ENCODE data around the gene IL36B. TPM values are rescaled to one million over a fixed set of nuclear protein-coding genes. Genes with fewer than 3 reads are reported as not detected.

IL36B gene
- total RNA-seq, 4 donors from 2014 or later = not detected

GRCh38 chr2:113041871-113042270 is 10.8 kb downstream of the IL36B start:
- no peak for DNase-seq
- no peak overlapping the region for H3K27ac ChIP-seq
- H3K36me3 ChIP-seq = no peaks in the 10 kb centered on the region
- H3K9me3 ChIP-seq = no peaks in the 10 kb centered on the region
- H3K4me1 ChIP-seq = no peaks in the 10 kb centered on the region
- no peak overlapping the region for H3K4me3 ChIP-seq
- no peak for TF ChIP-seq POLR2A (IDR thresholded peaks at IDR 0.05)
- TF ChIP-seq, protein P1, sequence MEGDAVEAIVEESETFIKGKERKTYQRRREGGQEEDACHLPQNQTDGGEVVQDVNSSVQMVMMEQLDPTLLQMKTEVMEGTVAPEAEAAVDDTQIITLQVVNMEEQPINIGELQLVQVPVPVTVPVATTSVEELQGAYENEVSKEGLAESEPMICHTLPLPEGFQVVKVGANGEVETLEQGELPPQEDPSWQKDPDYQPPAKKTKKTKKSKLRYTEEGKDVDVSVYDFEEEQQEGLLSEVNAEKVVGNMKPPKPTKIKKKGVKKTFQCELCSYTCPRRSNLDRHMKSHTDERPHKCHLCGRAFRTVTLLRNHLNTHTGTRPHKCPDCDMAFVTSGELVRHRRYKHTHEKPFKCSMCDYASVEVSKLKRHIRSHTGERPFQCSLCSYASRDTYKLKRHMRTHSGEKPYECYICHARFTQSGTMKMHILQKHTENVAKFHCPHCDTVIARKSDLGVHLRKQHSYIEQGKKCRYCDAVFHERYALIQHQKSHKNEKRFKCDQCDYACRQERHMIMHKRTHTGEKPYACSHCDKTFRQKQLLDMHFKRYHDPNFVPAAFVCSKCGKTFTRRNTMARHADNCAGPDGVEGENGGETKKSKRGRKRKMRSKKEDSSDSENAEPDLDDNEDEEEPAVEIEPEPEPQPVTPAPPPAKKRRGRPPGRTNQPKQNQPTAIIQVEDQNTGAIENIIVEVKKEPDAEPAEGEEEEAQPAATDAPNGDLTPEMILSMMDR (IDR thresholded peaks at IDR 0.05) = peak in 4 of 6 experiments; percentile 9 to 35 (median 22)
- no peaks in the 10 kb centered on the region for H3K27me3 ChIP-seq

- no peaks in the 10 kb centered on the region for H3K36me3 ChIP-seq
- no peak for DNase-seq
- no peaks in the 10 kb centered on the region for H3K9me3 ChIP-seq
- no peak overlapping the region for H3K4me3 ChIP-seq
- no peak overlapping the region for H3K27ac ChIP-seq
- H3K4me1 ChIP-seq = no peaks in the 10 kb centered on the region
- H3K27me3 ChIP-seq = no peaks in the 10 kb centered on the region
- TF ChIP-seq, protein P1 (IDR thresholded peaks at IDR 0.05) = no peak
- TF ChIP-seq POLR2A (IDR thresholded peaks at IDR 0.05) = no peak
Observed at GRCh38 chr2:113039719-113040118, 12.9 kb downstream of the IL36B start.

DNA sequence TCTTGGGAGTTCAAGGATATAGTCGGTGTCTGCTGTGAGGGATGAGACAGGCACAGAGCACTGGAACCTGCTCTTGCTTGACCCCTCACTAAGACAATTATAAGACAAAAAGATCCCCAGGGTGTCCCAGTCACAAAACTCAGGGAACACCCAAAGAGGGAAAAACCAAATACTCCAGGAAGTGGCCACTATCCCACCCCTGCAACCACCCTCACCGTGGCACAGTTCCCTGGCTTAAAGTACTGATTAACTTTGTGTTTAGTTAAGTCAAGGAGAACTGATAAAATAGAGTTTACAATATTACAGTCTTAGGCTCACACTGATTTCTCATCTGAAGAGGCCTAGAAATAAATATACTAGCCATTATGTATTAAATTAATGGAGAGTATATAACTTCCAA is 13.5 kb downstream of the IL36B start:
- no peaks in the 10 kb centered on the region for H3K36me3 ChIP-seq
- no peaks in the 10 kb centered on the region for H3K27me3 ChIP-seq
- DNase-seq = no peak
- H3K27ac ChIP-seq = no peak overlapping the region
- H3K9me3 ChIP-seq = no peaks in the 10 kb centered on the region
- TF ChIP-seq, protein P1 (IDR thresholded peaks at IDR 0.05) = no peak
- no peak for TF ChIP-seq POLR2A (IDR thresholded peaks at IDR 0.05)
- no peaks in the 10 kb centered on the region for H3K4me1 ChIP-seq
- H3K4me3 ChIP-seq = no peak overlapping the region

- Histone ChIP-seq H3K4me3 (no peak overlapping the region), H3K4me1 (no peaks in the 10 kb centered on the region), H3K27ac (no peak overlapping the region), H3K9me3 (no peaks in the 10 kb centered on the region), H3K36me3 (no peaks in the 10 kb centered on the region), H3K27me3 (no peaks in the 10 kb centered on the region)
- no peak for DNase-seq
- TF ChIP-seq, protein P1 (IDR thresholded peaks at IDR 0.05) = no peak
- no peak for TF ChIP-seq POLR2A (IDR thresholded peaks at IDR 0.05)
Observed at GRCh38 chr2:113038291-113038690, 14.4 kb downstream of the IL36B start.

- DNase-seq = no peak
- Histone ChIP-seq H3K4me3 (no peak overlapping the region), H3K27me3 (no peaks in the 10 kb centered on the region), H3K4me1 (no peaks in the 10 kb centered on the region), H3K27ac (no peak overlapping the region), H3K9me3 (no peaks in the 10 kb centered on the region), H3K36me3 (no peaks in the 10 kb centered on the region)
- TF ChIP-seq, protein P1 (IDR thresholded peaks at IDR 0.05) = no peak
- TF ChIP-seq POLR2A (IDR thresholded peaks at IDR 0.05) = no peak
Observed at GRCh38 chr2:113036763-113037162, 15.9 kb downstream of the IL36B start.

DNA sequence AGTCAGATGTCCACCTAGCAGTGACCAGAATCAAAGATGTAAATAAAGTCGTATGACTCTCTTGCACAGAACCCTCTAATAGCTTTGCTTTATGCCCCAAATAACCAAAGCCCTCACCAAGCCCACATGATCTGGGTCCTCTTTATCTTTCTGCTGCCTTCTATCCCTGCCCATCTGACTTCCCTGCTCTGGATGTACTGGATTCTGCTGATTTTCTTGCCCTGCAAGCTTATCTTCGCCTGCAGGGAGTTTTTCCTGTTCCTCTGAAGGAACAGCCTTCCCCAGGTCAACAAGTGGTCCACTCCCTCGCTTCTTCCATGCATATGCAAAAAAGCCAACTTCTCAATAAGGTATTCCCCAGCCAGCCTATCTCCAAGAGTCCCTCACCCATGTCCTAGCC is 18.7 kb downstream of the IL36B start:
- no peaks in the 10 kb centered on the region for H3K4me1 ChIP-seq

More for the DNA sequence above, 18.7 kb downstream of the IL36B start:
- H3K9me3 ChIP-seq = no peaks in the 10 kb centered on the region
- no peaks in the 10 kb centered on the region for H3K36me3 ChIP-seq
- H3K27me3 ChIP-seq = no peaks in the 10 kb centered on the region
- H3K27ac ChIP-seq = no peak overlapping the region
- no peak for DNase-seq
- no peak for TF ChIP-seq POLR2A (IDR thresholded peaks at IDR 0.05)
- TF ChIP-seq, protein P1 (IDR thresholded peaks at IDR 0.05) = no peak
- no peak overlapping the region for H3K4me3 ChIP-seq

All from Peyer's patch (tissue), 4 donors.